Right lobe of liver (tissue), 6 donors: Measurements from ENCODE around the gene CYTIP. TPM values are rescaled to one million over a fixed set of nuclear protein-coding genes. Genes with fewer than 3 reads are reported as not detected.
A peak's percentile ranks its signal among the peaks of the same experiment; 100 is the strongest.

Experiments used
- ATAC-seq, 4 donors: fragments of 200-7000 bp; cut with Tn5 transposase; one replicate each; pipeline ENCODE4 v1.9.1; 2020; ENCODE audit warnings: mild to moderate bottlenecking in 4 of 4, moderate library complexity in 4 of 4
- DNase-seq, 3 donors: peaks; one replicate each; pipeline ENCODE4 v3.0.0-alpha.2; 2020
- H3K27ac ChIP-seq, 3 donors: fragments of 200-600 bp; one replicate each; pipeline ENCODE4 v1.8.0; 2022
- H3K27me3 ChIP-seq, 2 donors: fragments of 200-600 bp; one replicate each; pipeline ENCODE4 v1.8.0; 2022
- H3K36me3 ChIP-seq, 4 donors: fragments of 200-600 bp; sonication (generic) in 1 of 4; one replicate each; pipeline versions ENCODE4 v1.5.1 to v1.8.0; 2017 to 2022; ENCODE audit warnings: control low read depth in 1 of 4
- H3K4me1 ChIP-seq, 4 donors: fragments of 200-600 bp; sonication (generic) in 1 of 4; one replicate each; pipeline versions ENCODE4 v1.5.1 to v1.8.0; 2017 to 2022; ENCODE audit warnings: control low read depth in 1 of 4
- H3K4me3 ChIP-seq, 3 donors: fragments of 200-600 bp; one replicate each; pipeline ENCODE4 v1.8.0; 2022
- H3K9me3 ChIP-seq, 4 donors: fragments of 200-600 bp; sonication (generic) in 1 of 4; one replicate each; pipeline versions ENCODE4 v1.5.1 to v1.8.0; 2017 to 2022; ENCODE audit warnings: control low read depth in 1 of 4
- POLR2A ChIP-seq: fragments of 450-650 bp; IDR thresholded peaks from one replicate; pipeline ENCODE4 v1.6.1; 2017; ENCODE audit warnings: antibody characterized with exemption, mild to moderate bottlenecking
- WGBS: methylation state at CpG from one replicate; pipeline ENCODE4 v1.1.6; 2018; ENCODE audit warnings: low coverage, low lambda C conversion rate; ENCODE audit not compliant: insufficient coverage; ENCODE audit errors: missing lambda C conversion rate; 5-methylcytosine and 5-hydroxymethylcytosine counted together
- intact Hi-C, 2 donors: fragments of 100-400 bp; cut with DNase I; formaldehyde crosslinking; loops; one replicate each; pipeline versions ENCODE4 v1.11.2 to v1.14.1; 2022
- total RNA-seq, 6 experiments: library from RNA; depleted of rRNA in 2 of 6; stranded (reverse); fragments of >200 nt in 2 of 6; fragmentation: NEBNext Ultra II Directional in 3 of 6; extraction: Animal tissue kit (Norgen Biotek cat#: 25700) in 3 of 6; gene quantifications; one replicate each; pipeline versions ENCODE4 v1.1.0 to v1.2.4, GENCODE V29; 2016 to 2023
- TF ChIP-seq, protein P1 (sequence below), 4 donors: fragments of 200-600 bp in 3 of 4; fragments of 450-650 bp in 1 of 4; IDR thresholded peaks; one replicate each; pipeline versions ENCODE4 v1.5.1 to v1.8.0; 2016 to 2022; ENCODE audit warnings: antibody characterized with exemption in 4 of 4, mild to moderate bottlenecking in 2 of 4
- donor health status: DM: no; HTN: yes; CAD: no.
- donor health status: DM: no; HTN: no; CAD: no.
- donor health status: DM: no; HTN: no; CAD: no.
- donor health status: DM: no; HTN: yes; CAD: no.
- donor health status: DM: no; HTN: yes; CAD: no.

Gene CYTIP
- total RNA-seq, 6 experiments from 2014 or later: 1.1 to 6.0 (median 2.9) TPM

DNA sequence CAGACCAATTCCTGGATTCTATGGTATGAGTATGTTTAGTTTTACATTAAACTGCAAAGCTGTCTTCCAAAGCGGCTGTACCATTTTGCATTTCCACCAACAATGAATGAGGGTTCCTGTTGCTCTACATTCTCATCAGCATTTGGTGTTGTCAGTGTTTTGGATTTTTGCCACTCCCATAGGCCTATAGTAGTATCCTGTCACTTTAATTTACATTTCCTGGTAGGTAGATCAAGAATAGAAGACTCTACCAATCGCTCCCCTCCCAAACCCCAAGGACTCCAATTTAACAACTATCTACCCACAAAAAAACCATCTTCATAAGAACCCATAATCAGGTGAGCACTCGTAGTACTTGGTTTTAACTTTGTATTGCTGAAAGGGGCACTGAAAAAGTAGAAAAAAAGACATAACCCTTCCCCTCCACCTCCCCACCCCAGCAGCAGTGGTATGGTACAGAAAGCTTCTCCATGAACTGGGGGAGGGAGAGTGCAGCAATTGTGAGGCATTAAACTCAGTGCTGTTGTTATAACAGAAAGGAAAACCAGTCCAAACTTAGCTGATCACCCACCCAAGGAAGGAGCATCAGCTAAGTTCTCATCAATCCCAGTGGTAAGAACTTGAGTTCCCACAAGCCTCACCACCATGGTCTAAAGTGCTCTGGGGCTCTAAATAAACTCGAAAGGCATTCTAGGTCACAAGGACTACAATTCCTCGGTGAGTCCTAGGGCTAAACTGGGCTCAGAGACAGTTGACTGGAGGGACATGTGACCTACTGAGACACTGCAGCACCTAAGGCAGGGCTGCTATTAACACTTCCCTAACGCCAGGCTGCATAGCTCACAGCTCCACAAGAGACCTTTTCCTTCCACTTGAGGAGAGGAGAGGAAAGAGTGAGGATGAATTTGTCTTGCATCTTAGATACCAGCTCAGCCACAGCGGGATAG is 35.5 kb upstream of the CYTIP start:
- DNase-seq: no peak
- no peaks in the 10 kb centered on the region for H3K27me3 ChIP-seq
- TF ChIP-seq POLR2A: no peak
- TF ChIP-seq, protein P1, sequence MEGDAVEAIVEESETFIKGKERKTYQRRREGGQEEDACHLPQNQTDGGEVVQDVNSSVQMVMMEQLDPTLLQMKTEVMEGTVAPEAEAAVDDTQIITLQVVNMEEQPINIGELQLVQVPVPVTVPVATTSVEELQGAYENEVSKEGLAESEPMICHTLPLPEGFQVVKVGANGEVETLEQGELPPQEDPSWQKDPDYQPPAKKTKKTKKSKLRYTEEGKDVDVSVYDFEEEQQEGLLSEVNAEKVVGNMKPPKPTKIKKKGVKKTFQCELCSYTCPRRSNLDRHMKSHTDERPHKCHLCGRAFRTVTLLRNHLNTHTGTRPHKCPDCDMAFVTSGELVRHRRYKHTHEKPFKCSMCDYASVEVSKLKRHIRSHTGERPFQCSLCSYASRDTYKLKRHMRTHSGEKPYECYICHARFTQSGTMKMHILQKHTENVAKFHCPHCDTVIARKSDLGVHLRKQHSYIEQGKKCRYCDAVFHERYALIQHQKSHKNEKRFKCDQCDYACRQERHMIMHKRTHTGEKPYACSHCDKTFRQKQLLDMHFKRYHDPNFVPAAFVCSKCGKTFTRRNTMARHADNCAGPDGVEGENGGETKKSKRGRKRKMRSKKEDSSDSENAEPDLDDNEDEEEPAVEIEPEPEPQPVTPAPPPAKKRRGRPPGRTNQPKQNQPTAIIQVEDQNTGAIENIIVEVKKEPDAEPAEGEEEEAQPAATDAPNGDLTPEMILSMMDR (IDR thresholded peaks at IDR 0.05): no peak
- peak in 1 of 4 donors; percentile 40 for ATAC-seq
- H3K27ac ChIP-seq: no peak overlapping the region
- no peaks in the 10 kb centered on the region for H3K9me3 ChIP-seq
- WGBS: 97% methylated on average over 5 of the region's 7 CpGs
- H3K36me3 ChIP-seq: no peaks in the 10 kb centered on the region
- H3K4me1 ChIP-seq: peaks cover 0 to 11% (median 5%) of the 10 kb centered on the region in 4 donors
- no peak overlapping the region for H3K4me3 ChIP-seq
- intact Hi-C loops: no loop called here

- TF ChIP-seq, protein P1 (IDR thresholded peaks at IDR 0.05): no peak
- TF ChIP-seq POLR2A: no peak
- Histone ChIP-seq H3K9me3 (no peaks in the 10 kb centered on the region), H3K27ac (no peak overlapping the region), H3K4me3 (no peak overlapping the region), H3K27me3 (no peaks in the 10 kb centered on the region), H3K36me3 (no peaks in the 10 kb centered on the region), H3K4me1 (peaks cover 0 to 11% (median 5%) of the 10 kb centered on the region in 4 donors)
- no peak for DNase-seq
- ATAC-seq: no peak
- intact Hi-C loops: no loop called here
Measured at GRCh38 chr2:157477919-157478318, 34.0 kb upstream of the CYTIP start.

DNA sequence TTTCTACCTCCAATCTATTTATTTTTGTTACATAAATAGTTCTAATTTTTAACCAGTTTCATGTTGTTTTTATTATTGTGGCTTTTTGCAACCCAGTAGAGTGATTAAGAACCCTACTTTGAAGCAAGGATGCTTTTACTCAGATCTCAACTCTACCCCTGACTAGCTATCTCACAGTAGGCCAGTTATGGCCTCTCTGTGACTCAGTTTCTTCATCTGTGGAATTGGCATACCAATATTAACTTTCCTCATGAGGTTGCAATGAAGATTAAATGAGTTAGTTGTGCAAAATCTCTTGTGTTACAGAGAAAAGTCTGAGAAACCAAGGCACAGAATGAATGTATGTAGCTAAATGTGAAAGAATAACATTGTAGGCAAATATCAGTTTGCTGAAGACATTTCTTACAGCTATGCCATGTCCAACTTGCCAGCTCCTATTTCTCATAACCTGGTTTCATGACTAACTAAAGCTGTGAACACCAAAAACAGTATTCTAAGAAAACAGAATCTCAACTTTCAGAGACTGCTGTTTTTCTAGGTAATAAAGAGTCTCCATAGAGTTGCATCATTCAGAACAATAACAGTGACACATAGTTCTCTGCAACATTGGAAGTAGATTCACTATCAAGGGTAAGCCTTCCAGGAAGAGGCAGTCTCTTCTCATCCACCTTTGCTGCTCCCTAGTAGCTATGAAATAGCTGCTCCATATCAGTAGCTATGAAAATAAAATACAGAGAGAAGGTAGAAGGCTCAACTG is 33.2 kb upstream of the CYTIP start:
- H3K4me1 ChIP-seq: peaks cover 0 to 11% (median 5%) of the 10 kb centered on the region in 4 donors
- H3K27ac ChIP-seq: no peak overlapping the region
- intact Hi-C loops: no loop called here
- DNase-seq (no peak), ATAC-seq (no peak)
- H3K27me3 ChIP-seq: no peaks in the 10 kb centered on the region
- no peaks in the 10 kb centered on the region for H3K36me3 ChIP-seq
- no peak overlapping the region for H3K4me3 ChIP-seq
- TF ChIP-seq, protein P1 (IDR thresholded peaks at IDR 0.05): no peak
- TF ChIP-seq POLR2A: no peak
- H3K9me3 ChIP-seq: no peaks in the 10 kb centered on the region

GRCh38 chr2:157475722-157476390 is 32.0 kb upstream of the CYTIP start:
- WGBS: 80% methylated on average over 12 of the region's 12 CpGs
- intact Hi-C loops: no loop called here
- peaks cover 0 to 11% (median 4%) of the 10 kb centered on the region in 4 donors for H3K4me1 ChIP-seq

More at GRCh38 chr2:157475722-157476390, 32.0 kb upstream of the CYTIP start:
- H3K36me3 ChIP-seq: no peaks in the 10 kb centered on the region
- no peak overlapping the region for H3K4me3 ChIP-seq
- H3K27ac ChIP-seq: no peak overlapping the region
- no peaks in the 10 kb centered on the region for H3K9me3 ChIP-seq
- TF ChIP-seq POLR2A: no peak
- TF ChIP-seq, protein P1 (IDR thresholded peaks at IDR 0.05): no peak
- no peak for DNase-seq
- no peaks in the 10 kb centered on the region for H3K27me3 ChIP-seq
- ATAC-seq: no peak
